Measurements from ENCODE around the gene CFAP20DC. TPM values are rescaled to one million over a fixed set of nuclear protein-coding genes. Genes with fewer than 3 reads are reported as not detected.

Gene CFAP20DC
- total and polyA plus RNA-seq, 10 of the 15 experiments (the other 5 are each of a cell fraction or from before 2014, with no cell fraction given), result 0.53 to 11.6 (median 2.0) TPM

- no peak for ATAC-seq
- TF ChIP-seq ZBTB40 (IDR thresholded peaks at IDR 0.05; ENCODE audit: borderline replicate concordance) (no peak), HDAC2 (IDR thresholded peaks at IDR 0.05) (no peak), CREB1 (IDR thresholded peaks at IDR 0.05; ENCODE audit: low read depth) (no peak), TCF7 (IDR thresholded peaks at IDR 0.05; ENCODE audit: borderline replicate concordance) (no peak), TCF3 (IDR thresholded peaks at IDR 0.05; ENCODE audit: borderline replicate concordance, insufficient read depth, low read depth, low read length) (no peak), NR2C1 (IDR thresholded peaks at IDR 0.05) (no peak), ZSCAN29 (IDR thresholded peaks at IDR 0.05) (no peak), RFX5 (IDR thresholded peaks at IDR 0.05; ENCODE audit: low read depth, low read length) (no peak), RAD21 (IDR thresholded peaks at IDR 0.05; ENCODE audit: insufficient read depth, low read depth, low read length) (no peak), RUNX3 (IDR thresholded peaks at IDR 0.05; ENCODE audit: low read length) (no peak), KLF5 (IDR thresholded peaks at IDR 0.05; ENCODE audit: partially characterized antibody) (no peak), CEBPB (IDR thresholded peaks at IDR 0.05; ENCODE audit: borderline replicate concordance in 1 of 2, low read depth in 2 of 2, low read length in 2 of 2) (no peak), CBX3 (IDR thresholded peaks at IDR 0.05; ENCODE audit: borderline replicate concordance, low read depth) (no peak), RB1 (IDR thresholded peaks at IDR 0.05; ENCODE audit: borderline replicate concordance) (no peak), MTA2 (IDR thresholded peaks at IDR 0.05; ENCODE audit: low read depth) (no peak)
- TF ChIP-seq, protein P1, sequence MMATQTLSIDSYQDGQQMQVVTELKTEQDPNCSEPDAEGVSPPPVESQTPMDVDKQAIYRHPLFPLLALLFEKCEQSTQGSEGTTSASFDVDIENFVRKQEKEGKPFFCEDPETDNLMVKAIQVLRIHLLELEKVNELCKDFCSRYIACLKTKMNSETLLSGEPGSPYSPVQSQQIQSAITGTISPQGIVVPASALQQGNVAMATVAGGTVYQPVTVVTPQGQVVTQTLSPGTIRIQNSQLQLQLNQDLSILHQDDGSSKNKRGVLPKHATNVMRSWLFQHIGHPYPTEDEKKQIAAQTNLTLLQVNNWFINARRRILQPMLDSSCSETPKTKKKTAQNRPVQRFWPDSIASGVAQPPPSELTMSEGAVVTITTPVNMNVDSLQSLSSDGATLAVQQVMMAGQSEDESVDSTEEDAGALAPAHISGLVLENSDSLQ (IDR thresholded peaks at IDR 0.05), result no peak
- RAD21 ChIA-PET (ENCODE audit: unreplicated experiment), result interaction anchor here (1.0 to 1.1 kb wide), 2 partner anchors 11 to 14 kb away, joined by 3 read pairs; no protein-coding TSS in a partner anchor
- no peak for DNase-seq (ENCODE audit: low read depth, low spot score)
- POLR2A ChIA-PET, result no interaction called here
- H3K9ac ChIP-seq (ENCODE audit: control insufficient read depth, insufficient read depth, low read length), result no peak overlapping the region
- intact Hi-C loops (cut with micrococcal nuclease; ENCODE audit: unreplicated experiment), result no loop called here
- no peak for FAIRE-seq
- H3K27me3 ChIP-seq (replicated peaks in 1 of 2; ENCODE audit: control insufficient read depth in 2 of 2, insufficient read depth in 2 of 2, low read length in 1 of 2), result no peaks in the 10 kb centered on the region
- H3K4me1 ChIP-seq (ENCODE audit: control insufficient read depth, insufficient read depth, low read length), result no peaks in the 10 kb centered on the region
- no peak overlapping the region for H3K27ac ChIP-seq (ENCODE audit: control insufficient read depth, insufficient read depth)
- SMC1A ChIA-PET (ENCODE audit: uncharacterized antibody, unreplicated experiment), result interaction anchor here (1.5 to 4.7 kb wide), 4 partner anchors 11 to 63 kb away, joined by 6 to 19 read pairs (median 9); no protein-coding TSS in a partner anchor
- H3K79me2 ChIP-seq (ENCODE audit: control insufficient read depth, insufficient read depth, low read length), result no peaks in the 10 kb centered on the region
- H2AFZ ChIP-seq (ENCODE audit: control insufficient read depth, low read depth, low read length), result no peak overlapping the region
- no TSS peak for BruUV-seq (replicated peaks)
- in situ Hi-C loops (cut with MboI), result no loop called here
- CTCF ChIA-PET, result interaction anchor here (0.6 to 1.5 kb wide), 3 partner anchors 19 to 78 kb away, joined by 3 read pairs; no protein-coding TSS in a partner anchor
- no peak overlapping the region for H3K4me3 ChIP-seq
- H3K9me3 ChIP-seq (replicated peaks; ENCODE audit: control insufficient read depth, insufficient read depth, low read length), result no peaks in the 10 kb centered on the region
- WGBS (ENCODE audit: insufficient coverage, insufficient replicate concordance, low lambda C conversion rate, missing lambda C conversion rate), result 26% methylated on average over 2 of the region's 2 CpGs
- no peaks in the 10 kb centered on the region for H4K20me1 ChIP-seq (ENCODE audit: control insufficient read depth, insufficient read depth)
- no peak overlapping the region for H3K4me2 ChIP-seq (ENCODE audit: control insufficient read depth, insufficient read depth)
- H3K36me3 ChIP-seq (ENCODE audit: control insufficient read depth in 2 of 2, insufficient read depth in 2 of 2, low read length in 1 of 2), result no peaks in the 10 kb centered on the region
Observed at GRCh38 chr3:58888087-58888486, 161.7 kb downstream of the CFAP20DC start.
